NCI-H524 (cell line): ENCODE measurements around the gene FABP2.
"Not testable (repeated sequence)": the region's sequence is repeated elsewhere in the genome, so short reads cannot be mapped to it uniquely, and the experiment has no call there.

ENCODE experiments used
- DNase-seq, 2 experiments: peaks; one replicate each; lab custom pipeline; 2025; lab: John Stamatoyannopoulos, UW

Gene FABP2

DNA sequence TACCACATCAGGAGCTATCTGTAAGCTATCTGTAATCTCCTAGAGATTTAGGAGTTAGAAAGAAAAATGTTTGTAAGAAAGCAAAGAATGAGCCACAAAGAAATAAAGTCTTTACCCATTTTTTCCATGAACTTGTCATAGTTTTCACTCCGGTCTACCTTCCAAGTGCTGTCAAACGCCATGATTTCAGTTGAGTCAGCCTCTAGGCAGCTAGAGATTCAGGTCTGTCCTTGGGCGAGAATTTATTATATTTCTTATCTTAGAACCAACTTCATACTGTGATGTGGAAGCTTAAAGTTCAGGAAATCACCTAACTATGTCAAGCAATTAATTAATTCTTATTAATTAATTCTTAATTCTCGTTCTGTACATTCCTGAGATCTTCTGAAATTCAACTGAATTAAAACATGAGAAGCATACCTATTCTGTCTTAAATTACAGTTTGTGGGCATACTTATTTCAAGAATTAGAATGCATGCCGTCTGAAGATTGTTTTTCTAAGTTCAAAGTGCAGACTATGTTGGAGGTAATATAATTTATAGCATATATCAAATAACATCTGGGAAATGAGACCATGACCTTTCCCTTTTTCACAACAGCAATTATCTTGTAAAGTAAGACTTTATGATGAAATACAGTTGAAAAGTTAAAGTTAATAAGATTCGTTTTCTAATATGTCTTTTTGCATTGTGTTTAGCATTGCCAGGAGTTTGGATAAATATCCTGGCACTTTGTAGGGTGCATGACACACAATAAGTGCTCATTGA, at the start of gene FABP2:
Gene FABP2 (minus strand): TSS at position 218 of the 767 bp plus-strand sequence. CDS start 36 bp downstream, at position 182.
- DNase-seq: no peak

DNA sequence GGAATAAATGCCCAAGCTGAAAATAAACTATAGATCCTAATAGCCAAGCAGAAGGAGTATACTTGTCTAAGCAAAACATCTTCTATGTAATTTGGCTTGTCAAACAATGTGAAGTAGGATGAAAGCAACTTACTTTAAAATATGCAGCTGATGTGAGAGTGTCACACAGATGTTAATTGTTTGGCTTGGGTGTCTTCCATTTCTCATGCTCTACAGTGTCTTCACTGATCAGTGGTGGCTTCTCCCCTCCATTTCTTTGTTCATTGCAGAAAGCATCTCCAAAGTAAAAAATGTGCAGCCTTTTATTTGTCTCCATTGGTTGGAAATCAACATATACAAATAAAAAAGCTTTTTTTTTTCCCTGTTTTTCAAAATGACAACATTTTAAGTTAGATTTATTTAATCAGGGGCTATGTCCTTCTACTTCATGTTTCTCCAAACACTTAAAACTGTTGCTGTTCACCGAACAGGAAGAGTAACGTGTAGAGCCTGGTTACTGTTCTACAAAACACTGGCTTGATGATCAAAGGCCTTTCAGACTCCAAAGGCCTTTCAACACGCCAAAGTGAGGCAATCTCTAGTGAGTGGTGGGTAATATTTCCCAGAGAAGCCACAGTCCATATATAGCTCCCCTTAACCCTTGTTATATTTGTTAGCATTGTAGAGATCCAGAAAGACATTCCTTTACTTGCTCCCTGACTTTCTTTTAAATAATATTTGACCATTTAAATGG, 49.2 kb upstream of the FABP2 start:
- DNase-seq: not testable (repeated sequence)

DNA sequence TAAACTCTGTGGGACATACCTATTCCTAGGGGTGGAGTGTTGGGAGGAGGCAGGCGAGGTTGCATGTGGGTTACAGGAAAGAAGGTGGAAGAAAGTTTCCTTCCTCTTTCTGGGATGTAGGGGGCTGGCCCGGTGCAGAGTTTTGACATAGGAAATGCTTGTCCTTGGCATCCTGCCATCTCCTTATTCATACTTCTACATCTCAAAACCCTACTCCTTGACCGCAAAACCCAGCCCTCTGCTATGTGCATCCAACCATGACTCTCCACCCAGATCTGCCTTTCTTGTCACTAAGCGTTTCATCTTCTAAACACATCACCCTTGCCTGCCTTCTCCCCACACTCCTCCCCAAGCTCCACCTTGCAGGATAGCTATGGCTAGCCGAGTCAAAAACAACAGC, 48.5 kb upstream of the FABP2 start:
- DNase-seq: peak; percentile 8 to 21

DNA sequence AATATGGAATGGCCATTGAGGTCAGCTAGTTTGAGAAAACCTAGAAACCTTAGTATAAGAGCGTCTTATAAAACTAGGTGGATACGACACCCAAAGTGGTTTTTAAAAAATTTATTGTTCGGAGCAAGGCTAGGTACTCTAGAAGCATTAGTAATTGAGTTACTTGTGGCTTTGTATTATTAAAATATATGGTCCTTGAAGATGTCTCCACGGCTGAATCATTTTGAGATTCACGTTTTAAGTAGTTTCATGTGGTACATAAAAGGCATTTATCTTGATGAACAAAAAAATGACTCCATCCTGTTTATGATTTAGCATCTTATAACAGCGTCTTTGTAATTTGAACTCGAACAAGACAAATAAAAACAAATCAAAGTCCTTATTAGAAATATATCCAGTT, 44.9 kb upstream of the FABP2 start:
- DNase-seq: not testable (repeated sequence)

DNA sequence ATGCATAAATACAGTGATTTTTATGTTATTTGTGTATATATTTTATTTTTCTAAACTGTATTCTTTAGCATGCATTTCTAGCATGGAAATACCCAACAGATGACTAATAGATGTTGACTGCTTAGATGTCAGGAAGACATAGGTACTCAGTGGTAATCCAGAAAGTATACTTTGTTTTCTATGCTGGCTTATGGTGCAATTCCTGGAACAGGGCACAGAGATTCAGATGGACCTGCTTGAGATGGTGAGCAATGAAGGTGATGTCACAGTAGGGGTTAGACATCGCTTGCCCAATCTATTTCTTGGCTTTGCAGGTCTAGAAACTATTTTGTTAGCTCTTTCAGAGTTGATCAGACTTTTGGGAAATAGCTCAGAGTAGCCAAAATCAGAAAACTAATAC, 42.3 kb upstream of the FABP2 start:
- DNase-seq: not testable (repeated sequence)

GRCh38 chr4:119363372-119363771, 41.4 kb upstream of the FABP2 start:
- not testable (repeated sequence) for DNase-seq

DNA sequence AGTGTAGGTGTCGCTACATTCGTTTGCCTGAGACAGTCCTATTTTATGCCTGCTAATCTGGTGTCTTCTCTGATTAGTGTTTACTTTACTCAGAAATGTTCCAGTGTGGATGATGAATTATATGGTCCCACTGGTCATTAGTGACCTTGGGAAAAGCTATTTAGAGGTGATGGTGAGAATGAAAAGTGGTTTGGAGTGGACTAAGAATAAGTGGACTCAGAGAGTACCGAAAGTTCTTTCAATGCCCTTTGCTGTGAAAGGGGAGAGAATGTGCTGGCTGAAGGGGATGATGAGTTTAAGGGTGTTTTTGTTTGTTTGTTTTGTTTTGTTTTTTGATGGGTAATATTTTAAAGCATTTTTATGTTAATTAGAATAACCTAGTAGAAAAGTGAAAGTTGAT, 40.5 kb upstream of the FABP2 start:
- not testable (repeated sequence) for DNase-seq

DNA sequence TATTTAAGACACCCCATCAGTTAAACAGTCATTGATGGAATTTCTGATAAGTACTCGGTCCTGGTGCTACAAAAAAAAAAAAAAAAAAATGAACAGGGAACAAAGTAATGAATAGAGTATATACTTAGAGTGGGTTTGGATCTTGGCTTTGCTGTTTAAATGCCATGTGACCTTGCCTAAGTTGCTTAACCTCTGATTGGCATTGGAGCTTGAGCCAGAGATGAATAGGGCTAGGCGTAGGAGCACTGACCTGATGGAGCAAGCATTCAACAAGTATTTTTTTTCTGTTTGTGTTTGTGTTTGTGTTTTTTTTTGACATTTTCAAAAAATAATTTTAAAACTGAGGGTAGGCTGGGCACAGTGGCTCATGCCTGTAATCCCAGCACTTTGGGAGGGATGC, 37.9 kb upstream of the FABP2 start:
- not testable (repeated sequence) for DNase-seq

DNA sequence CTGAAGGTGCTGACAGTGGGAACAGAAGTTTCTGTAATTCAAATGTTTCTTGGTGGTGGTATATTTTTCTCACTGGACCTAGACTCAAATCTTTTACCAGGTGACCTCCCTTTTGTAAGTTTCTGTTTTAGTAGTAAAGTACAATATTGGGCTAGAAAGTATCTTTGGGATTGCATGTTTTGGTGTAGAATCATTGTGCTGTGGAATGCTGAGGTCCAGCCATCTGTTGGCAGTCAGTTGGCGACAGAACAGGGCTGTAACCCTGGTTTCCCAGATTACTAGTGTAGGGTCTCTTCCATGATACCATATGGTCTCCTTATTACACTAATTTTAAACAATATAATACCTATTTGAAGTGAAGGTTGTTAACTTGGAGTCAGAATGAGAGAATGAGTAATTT, 34.9 kb upstream of the FABP2 start:
- peak in 1 of 2 experiments; percentile 11 for DNase-seq

GRCh38 chr4:119356041-119356440, 34.1 kb upstream of the FABP2 start:
- not testable (repeated sequence) for DNase-seq

- DNase-seq: not testable (repeated sequence)
These were observed 31.4 kb upstream of the FABP2 start for GRCh38 chr4:119353364-119353763.

- DNase-seq: not testable (repeated sequence)
These were observed 26.2 kb upstream of the FABP2 start for GRCh38 chr4:119348169-119348568.

- not testable (repeated sequence) for DNase-seq
These were observed 21.4 kb upstream of the FABP2 start for GRCh38 chr4:119343293-119343692.

GRCh38 chr4:119339895-119340294, 18.0 kb upstream of the FABP2 start:
- DNase-seq: not testable (repeated sequence)

GRCh38 chr4:119337010-119337409, 15.1 kb upstream of the FABP2 start:
- no peak for DNase-seq

GRCh38 chr4:119336332-119336979, 14.5 kb upstream of the FABP2 start:
- DNase-seq: not testable (repeated sequence)

DNA sequence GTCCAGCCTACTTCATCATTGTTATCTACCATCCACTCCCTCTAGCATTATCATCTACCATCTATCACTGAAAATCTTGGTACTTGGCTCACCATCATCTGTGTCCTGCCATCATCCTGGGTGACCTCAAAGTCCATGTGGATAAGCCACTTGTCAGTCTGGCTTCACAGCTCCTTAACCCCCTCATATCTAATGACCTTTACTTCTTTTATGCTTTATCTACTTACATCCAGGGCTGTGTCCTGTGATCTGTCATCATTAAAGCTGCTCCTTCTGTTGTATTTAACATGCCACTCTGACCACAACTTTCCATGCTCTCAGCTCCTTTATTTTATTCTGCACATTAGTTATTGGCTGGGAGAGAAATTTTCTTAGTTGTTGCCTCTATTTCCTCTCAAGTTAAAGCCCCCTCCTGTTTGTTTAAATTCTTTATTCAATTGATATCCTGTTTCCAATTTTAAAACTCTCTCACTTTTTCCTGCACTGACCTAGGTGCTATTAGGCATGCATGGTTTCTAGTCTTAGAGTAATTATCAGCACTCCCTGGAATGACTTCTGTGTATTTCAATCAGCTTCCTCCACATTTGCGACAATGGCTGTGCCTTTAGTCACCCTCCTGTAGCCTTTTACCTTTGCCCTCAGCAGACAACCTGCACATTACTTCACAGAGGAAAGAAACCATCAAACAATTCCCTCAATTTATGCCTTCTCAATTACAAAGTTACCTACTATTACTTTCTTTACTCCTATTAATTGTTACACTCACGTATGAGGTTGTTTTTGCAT, 8.1 kb upstream of the FABP2 start:
- DNase-seq: no peak

DNA sequence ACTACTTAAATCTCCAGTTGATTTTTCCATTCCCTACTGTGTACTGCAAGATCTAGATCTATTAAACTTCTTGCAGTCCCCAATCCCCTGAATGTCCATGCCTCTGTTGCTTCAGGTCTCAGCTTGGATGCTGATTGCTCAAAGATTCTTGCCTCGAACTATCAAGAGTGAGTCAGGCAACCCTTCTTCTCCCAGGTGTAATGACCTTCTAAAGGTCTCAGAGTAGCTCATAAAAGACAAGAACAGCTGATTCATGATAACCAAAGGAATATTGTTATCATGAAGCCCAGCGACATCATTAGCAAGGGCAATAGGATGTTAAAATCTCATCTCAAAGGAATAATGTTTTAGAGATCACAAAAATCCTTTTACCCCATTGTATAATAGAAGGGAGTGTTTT, 6.8 kb upstream of the FABP2 start:
- no peak for DNase-seq

GRCh38 chr4:119317990-119318389, 3.9 kb downstream of the FABP2 start:
- no peak for DNase-seq

DNA sequence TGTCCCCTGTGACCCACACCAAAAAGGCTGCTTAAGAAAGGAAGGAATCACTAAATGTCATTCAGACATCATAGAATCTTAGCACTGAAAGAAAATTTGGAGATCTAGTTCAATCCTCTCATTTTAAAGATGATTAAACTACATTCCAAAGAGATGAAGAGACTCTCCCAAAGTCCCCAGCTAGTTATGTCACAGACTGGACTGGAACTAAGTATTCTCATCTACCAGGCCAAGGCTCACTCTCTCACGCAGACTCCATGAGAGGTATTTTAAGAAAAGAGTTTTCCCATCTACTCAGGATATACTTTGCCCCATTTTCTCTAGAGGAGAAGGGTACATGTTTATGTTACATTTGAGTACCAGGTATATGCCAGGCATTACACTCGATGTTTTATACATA, 6.9 kb downstream of the FABP2 start:
- no peak for DNase-seq

DNA sequence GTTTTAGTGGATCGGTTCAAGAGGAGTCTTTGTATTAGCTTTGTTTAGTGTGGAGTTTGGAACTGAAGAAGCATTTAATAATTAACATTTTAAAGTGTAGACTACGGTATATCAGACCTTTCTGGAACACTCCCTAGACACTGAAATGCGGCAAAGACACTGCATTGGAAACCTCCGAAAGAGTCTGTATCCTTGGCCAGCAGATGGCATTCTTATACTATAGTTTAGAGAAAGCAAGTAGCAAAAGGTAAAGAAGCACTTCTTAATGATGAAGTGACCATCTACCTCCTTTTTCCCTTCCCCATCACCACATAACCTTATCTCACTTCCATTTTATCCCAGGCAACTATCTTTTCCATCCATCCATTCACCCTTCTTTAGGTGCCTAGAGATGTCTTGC, 7.6 kb downstream of the FABP2 start:
- DNase-seq: peak; percentile 0 to 41

- DNase-seq: no peak
These were observed 8.7 kb downstream of the FABP2 start for GRCh38 chr4:119313237-119313636.
